HCT116 (cell line): ENCODE measurements around the gene FXYD2.

Source experiments
- CEBPB ChIP-seq: IDR thresholded peaks from 2 replicates; pipeline ENCODE4 v1.6.1; 2012; ENCODE audit warnings: low read depth
- CTCF ChIP-seq, 3 experiments: fragments of 200-600 bp in 1 of 3; sonication (generic) in 1 of 3; IDR thresholded peaks in 2 of 3; conservative IDR thresholded peaks in 1 of 3; 2 replicates each; pipeline ENCODE4 v1.5.1; 2012 to 2017; ENCODE audit warnings: low read depth in 2 of 3, low read length in 2 of 3, antibody characterized with exemption in 1 of 3, borderline replicate concordance in 1 of 3, control low read depth in 1 of 3, mild to moderate bottlenecking in 1 of 3, mixed read lengths in 1 of 3, mixed run types in 1 of 3, moderate library complexity in 1 of 3; ENCODE audit not compliant: insufficient read depth in 1 of 3
- POLR2A ChIP-seq: IDR thresholded peaks from 2 replicates; pipeline ENCODE4 v1.7.0; 2011; ENCODE audit warnings: borderline replicate concordance; ENCODE audit not compliant: insufficient read depth, insufficient read length; ENCODE audit errors: extremely low read depth
- POLR2AphosphoS5 ChIP-seq: IDR thresholded peaks from 2 replicates; pipeline ENCODE4 v1.6.1; 2011; ENCODE audit warnings: mild to moderate bottlenecking, low read depth, low read length, moderate library complexity
- REST ChIP-seq: IDR thresholded peaks from 2 replicates; pipeline ENCODE4 v1.6.1; 2012; ENCODE audit warnings: low read depth

DNA sequence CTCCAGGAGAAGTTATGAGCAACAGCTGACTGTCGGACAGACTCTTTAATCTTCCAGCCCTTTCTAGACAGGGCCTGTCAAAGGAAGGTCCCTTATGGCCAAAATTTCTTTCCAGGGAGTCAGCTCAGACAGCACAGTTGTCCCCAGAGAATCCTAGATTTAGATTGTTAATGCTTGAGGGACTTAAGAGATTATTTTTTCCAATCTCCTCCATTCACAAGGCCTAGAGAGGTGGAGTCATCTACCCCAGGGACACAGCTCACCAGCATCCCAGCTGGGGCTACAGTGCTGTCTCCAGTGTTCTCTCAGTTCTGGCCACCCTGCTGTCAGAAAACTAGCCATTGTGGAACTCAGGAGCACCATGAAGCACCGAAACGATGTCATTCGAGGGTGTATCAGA is 35.3 kb downstream of the FXYD2 start:
- no peak for TF ChIP-seq POLR2A
- TF ChIP-seq CTCF (IDR thresholded peaks at IDR 0.05 in 2 of 3, conservative IDR thresholded peaks at IDR 0.05 in 1 of 3; ENCODE audit: borderline replicate concordance in 1 of 3, insufficient read depth in 1 of 3, low read depth in 2 of 3, low read length in 2 of 3): no peak
- TF ChIP-seq REST: no peak
- TF ChIP-seq CEBPB: no peak
- no peak for TF ChIP-seq POLR2AphosphoS5
